D341Med (cell line): ENCODE measurements around the gene PLA2G7.
A peak's percentile ranks its signal among the peaks of the same experiment; 100 is the strongest.
"Not testable (repeated sequence)": the region's sequence is repeated elsewhere in the genome, so short reads cannot be mapped to it uniquely, and the experiment has no call there.

Experiments
- DNase-seq: peaks from one replicate; pipeline ENCODE4 v3.0.0; 2012; ENCODE audit warnings: low spot score

The PLA2G7 gene

GRCh38 chr6:46734867-46735719, at the start of gene PLA2G7:
Gene PLA2G7 (minus strand): TSS chr6:46735375. CDS start chr6:46722891, 12,484 bp downstream.
- peak; percentile 70 for DNase-seq

GRCh38 chr6:46784535-46784934, 49.4 kb upstream of the PLA2G7 start:
- no peak for DNase-seq

- peak; percentile 49 for DNase-seq
These were observed 46.6 kb upstream of the PLA2G7 start for GRCh38 chr6:46781478-46782378.

- DNase-seq, result no peak
These were observed 42.5 kb upstream of the PLA2G7 start for GRCh38 chr6:46777476-46778346.

GRCh38 chr6:46776070-46776712, 41.0 kb upstream of the PLA2G7 start:
- DNase-seq, result no peak

- DNase-seq, result not testable (repeated sequence)
These were observed 39.6 kb upstream of the PLA2G7 start for GRCh38 chr6:46774736-46775135.

GRCh38 chr6:46773201-46773855, 38.2 kb upstream of the PLA2G7 start:
- no peak for DNase-seq

- no peak for DNase-seq
These were observed 37.6 kb upstream of the PLA2G7 start for GRCh38 chr6:46772762-46773161.

GRCh38 chr6:46772016-46772415, 36.8 kb upstream of the PLA2G7 start:
- DNase-seq, result no peak

GRCh38 chr6:46764961-46765360, 29.8 kb upstream of the PLA2G7 start:
- DNase-seq, result no peak

GRCh38 chr6:46764280-46764679, 29.1 kb upstream of the PLA2G7 start:
- DNase-seq, result not testable (repeated sequence)

GRCh38 chr6:46763466-46763865, 28.3 kb upstream of the PLA2G7 start:
- DNase-seq, result no peak

GRCh38 chr6:46760925-46761324, 25.8 kb upstream of the PLA2G7 start:
- DNase-seq, result no peak

- no peak for DNase-seq
These were observed 24.0 kb upstream of the PLA2G7 start for GRCh38 chr6:46758960-46759753.

GRCh38 chr6:46757214-46757596, 22.0 kb upstream of the PLA2G7 start:
- no peak for DNase-seq

GRCh38 chr6:46756469-46757213, 21.5 kb upstream of the PLA2G7 start:
- DNase-seq, result no peak

GRCh38 chr6:46755865-46756264, 20.7 kb upstream of the PLA2G7 start:
- DNase-seq, result no peak

- DNase-seq, result no peak
These were observed 16.5 kb upstream of the PLA2G7 start for GRCh38 chr6:46751658-46752057.

- no peak for DNase-seq
These were observed 14.6 kb upstream of the PLA2G7 start for GRCh38 chr6:46749731-46750130.
